Adipocyte (in vitro differentiated cells): ENCODE results near the gene SH3BP5L.

Experiments
- DNase-seq: peaks from one replicate; pipeline ENCODE4 v3.0.0-alpha.2; 2015; ENCODE audit warnings: low read depth
- H3K27me3 ChIP-seq: replicated peaks from 2 replicates; pipeline ENCODE4 v1.7.0; 2013; ENCODE audit warnings: mild to moderate bottlenecking, low read length, moderate library complexity; ENCODE audit not compliant: control insufficient read depth, insufficient read depth
- H3K36me3 ChIP-seq: 2 replicates; pipeline ENCODE4 v1.7.0; 2013; ENCODE audit warnings: low read length, mild to moderate bottlenecking, moderate library complexity; ENCODE audit not compliant: control insufficient read depth, insufficient read depth, severe bottlenecking
- H3K4me1 ChIP-seq: 2 replicates; pipeline ENCODE4 v1.7.0; 2013; ENCODE audit warnings: mild to moderate bottlenecking, low read length, moderate library complexity; ENCODE audit not compliant: control insufficient read depth, insufficient read depth
- H3K4me3 ChIP-seq: 2 replicates; pipeline ENCODE4 v1.7.0; 2013; ENCODE audit warnings: mild to moderate bottlenecking, low read length, moderate library complexity
- H3K9ac ChIP-seq: 2 replicates; pipeline ENCODE4 v1.7.0; 2013; ENCODE audit warnings: mild to moderate bottlenecking, low read length, moderate library complexity
- H3K9me3 ChIP-seq: 2 replicates; pipeline ENCODE4 v1.7.0; 2013; ENCODE audit warnings: mild to moderate bottlenecking, low read length, moderate library complexity; ENCODE audit not compliant: control insufficient read depth

SH3BP5L gene

GRCh38 chr1:248850124-248850523 lies 24.4 kb upstream of the SH3BP5L start:
- Histone ChIP-seq H3K4me3 (no peak overlapping the region), H3K9me3 (no peaks in the 10 kb centered on the region), H3K36me3 (peaks cover 71% of the 10 kb centered on the region), H3K27me3 (no peaks in the 10 kb centered on the region), H3K4me1 (peaks cover 20% of the 10 kb centered on the region), H3K9ac (no peak overlapping the region)
- no peak for DNase-seq

GRCh38 chr1:248849637-248850036 lies 23.9 kb upstream of the SH3BP5L start:
- DNase-seq: no peak
- Histone ChIP-seq H3K9ac (no peak overlapping the region), H3K4me1 (peaks cover 20% of the 10 kb centered on the region), H3K27me3 (no peaks in the 10 kb centered on the region), H3K9me3 (no peaks in the 10 kb centered on the region), H3K4me3 (no peak overlapping the region), H3K36me3 (peaks cover 67% of the 10 kb centered on the region)

DNA sequence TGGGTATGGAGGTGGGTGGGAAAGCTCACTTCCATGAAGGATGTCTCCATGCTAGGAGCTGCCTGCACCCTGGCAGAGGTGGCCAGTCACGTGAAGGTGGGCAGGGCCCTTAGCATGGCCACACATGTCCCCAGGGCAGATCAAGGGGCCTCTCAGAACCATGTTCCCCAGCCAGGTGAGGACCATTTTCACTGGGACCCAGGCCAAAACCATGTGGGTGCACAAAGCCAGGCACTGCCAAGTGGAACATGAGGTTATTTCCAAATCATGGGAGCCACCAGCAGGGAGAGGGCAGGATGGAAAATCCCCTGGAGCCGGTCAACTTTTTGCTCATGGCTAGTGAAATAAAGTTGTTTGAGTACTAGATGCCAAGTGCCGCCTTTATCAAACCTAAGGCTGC lies 23.4 kb upstream of the SH3BP5L start:
- Histone ChIP-seq H3K27me3 (no peaks in the 10 kb centered on the region), H3K4me1 (peaks cover 20% of the 10 kb centered on the region), H3K9me3 (no peaks in the 10 kb centered on the region), H3K4me3 (no peak overlapping the region), H3K36me3 (peaks cover 62% of the 10 kb centered on the region), H3K9ac (no peak overlapping the region)
- no peak for DNase-seq

GRCh38 chr1:248848602-248849001 lies 22.9 kb upstream of the SH3BP5L start:
- Histone ChIP-seq H3K4me1 (peaks cover 23% of the 10 kb centered on the region), H3K9ac (no peak overlapping the region), H3K27me3 (no peaks in the 10 kb centered on the region), H3K9me3 (no peaks in the 10 kb centered on the region), H3K4me3 (no peak overlapping the region), H3K36me3 (peaks cover 57% of the 10 kb centered on the region)
- DNase-seq: no peak

DNA sequence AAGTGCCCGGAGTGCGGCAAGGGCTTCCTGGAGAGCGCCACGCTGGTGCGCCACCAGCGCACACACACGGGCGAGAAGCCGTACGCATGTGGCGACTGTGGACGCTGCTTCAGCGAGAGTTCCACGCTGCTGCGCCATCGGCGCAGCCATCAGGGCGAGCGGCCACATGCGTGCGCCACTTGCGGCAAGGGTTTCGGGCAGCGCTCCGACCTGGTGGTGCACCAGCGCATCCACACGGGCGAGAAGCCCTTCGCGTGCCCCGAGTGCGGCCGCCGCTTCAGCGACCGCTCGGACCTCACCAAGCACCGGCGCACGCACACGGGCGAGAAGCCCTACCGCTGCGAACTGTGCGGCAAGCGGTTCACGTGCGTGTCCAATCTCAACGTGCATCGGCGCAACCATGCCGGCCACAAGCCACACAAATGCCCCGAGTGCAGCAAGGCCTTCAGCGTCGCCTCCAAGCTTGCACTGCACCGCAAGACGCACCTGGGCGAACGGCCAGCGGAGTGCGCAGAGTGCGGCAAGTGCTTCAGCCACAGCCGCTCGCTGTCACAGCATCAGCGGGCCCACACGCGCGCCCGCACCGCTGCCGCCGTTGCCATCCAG lies 22.3 kb upstream of the SH3BP5L start:
- H3K9me3 ChIP-seq: no peaks in the 10 kb centered on the region
- H3K4me3 ChIP-seq: no peak overlapping the region
- DNase-seq: no peak
- no peak overlapping the region for H3K9ac ChIP-seq
- H3K4me1 ChIP-seq: peaks cover 20% of the 10 kb centered on the region
- peaks cover 53% of the 10 kb centered on the region for H3K36me3 ChIP-seq
- H3K27me3 ChIP-seq: no peaks in the 10 kb centered on the region

GRCh38 chr1:248847181-248847955 lies 21.7 kb upstream of the SH3BP5L start:
- H3K36me3 ChIP-seq: peaks cover 53% of the 10 kb centered on the region
- DNase-seq: no peak

GRCh38 chr1:248844526-248844925 lies 18.8 kb upstream of the SH3BP5L start:
- no peak overlapping the region for H3K9ac ChIP-seq
- H3K4me1 ChIP-seq: peaks cover 44% of the 10 kb centered on the region
- peaks cover 44% of the 10 kb centered on the region for H3K36me3 ChIP-seq
- no peak for DNase-seq
- H3K9me3 ChIP-seq: no peaks in the 10 kb centered on the region
- no peaks in the 10 kb centered on the region for H3K27me3 ChIP-seq
- no peak overlapping the region for H3K4me3 ChIP-seq

More at GRCh38 chr1:248847181-248847955, 21.7 kb upstream of the SH3BP5L start:
- H3K9me3 ChIP-seq: no peaks in the 10 kb centered on the region
- H3K27me3 ChIP-seq: no peaks in the 10 kb centered on the region
- no peak overlapping the region for H3K4me3 ChIP-seq
- no peak overlapping the region for H3K9ac ChIP-seq
- H3K4me1 ChIP-seq: peaks cover 24% of the 10 kb centered on the region

GRCh38 chr1:248843687-248844086 lies 18.0 kb upstream of the SH3BP5L start:
- H3K9ac ChIP-seq: no peak overlapping the region
- peaks cover 35% of the 10 kb centered on the region for H3K36me3 ChIP-seq
- H3K4me1 ChIP-seq: peaks cover 43% of the 10 kb centered on the region
- no peak overlapping the region for H3K4me3 ChIP-seq
- no peaks in the 10 kb centered on the region for H3K9me3 ChIP-seq
- no peaks in the 10 kb centered on the region for H3K27me3 ChIP-seq
- no peak for DNase-seq

DNA sequence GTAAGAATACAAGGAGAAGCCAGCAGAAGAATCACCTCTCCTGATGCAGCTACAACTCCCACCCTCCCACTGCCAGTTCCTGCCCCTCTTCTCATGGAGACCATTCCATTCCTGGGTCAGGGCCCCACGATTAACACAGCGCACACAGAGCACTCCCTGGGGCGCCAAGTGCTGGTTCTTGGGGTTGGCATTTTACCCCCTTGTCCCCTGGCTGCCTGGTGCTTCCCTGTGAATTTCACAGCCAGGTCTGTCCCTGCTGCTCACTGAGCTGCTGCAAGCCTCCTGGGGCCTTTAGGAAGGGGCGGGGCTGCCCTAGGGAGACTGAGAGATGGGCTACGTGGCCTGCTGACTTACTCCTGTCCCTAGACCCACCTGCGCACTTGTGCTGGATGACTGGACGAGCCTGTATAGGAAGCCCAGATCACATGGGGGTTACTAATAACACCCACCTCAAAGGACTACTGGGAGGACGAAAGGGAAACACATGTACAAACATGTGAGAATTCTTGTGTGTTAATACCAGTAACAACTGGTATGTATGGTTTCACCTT lies 17.1 kb upstream of the SH3BP5L start:
- Histone ChIP-seq H3K27me3 (no peaks in the 10 kb centered on the region), H3K4me1 (peaks cover 43% of the 10 kb centered on the region), H3K9ac (peak overlapping the region; percentile 75), H3K36me3 (peaks cover 27% of the 10 kb centered on the region), H3K4me3 (no peak overlapping the region), H3K9me3 (no peaks in the 10 kb centered on the region)
- DNase-seq: no peak

- no peaks in the 10 kb centered on the region for H3K9me3 ChIP-seq
- peaks cover 49% of the 10 kb centered on the region for H3K4me1 ChIP-seq
- peak; percentile 62 for DNase-seq
- peak overlapping the region; percentile 75 for H3K9ac ChIP-seq
- H3K36me3 ChIP-seq: peaks cover 18% of the 10 kb centered on the region
- H3K27me3 ChIP-seq: no peaks in the 10 kb centered on the region
- H3K4me3 ChIP-seq: peak overlapping the region; percentile 47
Observed at GRCh38 chr1:248841702-248842395, 16.1 kb upstream of the SH3BP5L start.

- no peaks in the 10 kb centered on the region for H3K27me3 ChIP-seq
- peaks cover 49% of the 10 kb centered on the region for H3K4me1 ChIP-seq
- no peak for DNase-seq
- H3K36me3 ChIP-seq: peaks cover 9% of the 10 kb centered on the region
- H3K4me3 ChIP-seq: no peak overlapping the region
- H3K9me3 ChIP-seq: no peaks in the 10 kb centered on the region
- peak overlapping the region; percentile 75 for H3K9ac ChIP-seq
Observed at GRCh38 chr1:248840946-248841345, 15.2 kb upstream of the SH3BP5L start.
